Measurements from ENCODE around the gene NFATC1.

NFATC1 gene

DNA sequence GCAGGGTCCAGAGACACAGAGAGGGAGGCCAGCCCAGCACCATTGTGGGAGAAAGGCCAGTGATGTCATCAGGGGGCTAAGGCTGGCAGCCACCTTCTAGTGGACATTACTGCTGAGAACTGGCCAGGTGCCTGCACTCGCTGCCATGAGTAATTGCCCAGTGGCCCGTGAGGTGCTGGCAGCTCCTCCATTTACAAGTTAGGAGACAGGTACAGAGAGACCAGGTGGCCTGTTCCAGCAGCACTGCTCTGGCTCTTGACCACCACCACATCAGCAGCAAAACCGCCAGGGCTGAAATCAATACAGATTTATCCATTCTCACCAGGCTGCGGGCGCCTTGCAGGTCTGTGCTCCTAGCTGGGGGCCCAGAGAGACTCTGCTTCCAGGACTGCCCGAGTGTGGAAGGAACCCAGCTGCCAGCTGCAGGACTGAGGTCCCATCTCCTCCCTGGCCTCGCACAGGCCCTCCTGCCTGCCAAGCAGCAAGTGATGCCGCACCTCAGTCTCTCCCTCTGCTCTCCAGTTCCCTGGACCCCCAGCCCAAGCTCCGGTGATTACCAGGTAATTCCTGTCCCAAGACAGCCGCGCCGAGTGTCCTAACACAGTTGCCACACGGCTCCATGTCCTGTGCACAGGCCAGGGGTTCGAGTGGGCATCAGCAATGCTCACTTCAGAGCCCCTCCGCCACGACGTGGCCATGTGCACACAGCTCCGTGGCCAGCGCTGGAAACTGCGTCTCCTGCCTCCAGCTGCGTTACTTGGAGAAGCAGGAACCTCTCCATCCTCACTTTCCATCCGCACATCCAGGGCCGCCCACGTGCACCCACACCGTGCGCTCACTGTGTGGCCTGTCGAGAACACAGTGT lies 182.9 kb downstream of the NFATC1 start:
- DNase-seq (ENCODE audit: low read depth): no peak
- H3K4me3 ChIP-seq (ENCODE audit: low read length): no peak overlapping the region
- TF ChIP-seq, protein P1, sequence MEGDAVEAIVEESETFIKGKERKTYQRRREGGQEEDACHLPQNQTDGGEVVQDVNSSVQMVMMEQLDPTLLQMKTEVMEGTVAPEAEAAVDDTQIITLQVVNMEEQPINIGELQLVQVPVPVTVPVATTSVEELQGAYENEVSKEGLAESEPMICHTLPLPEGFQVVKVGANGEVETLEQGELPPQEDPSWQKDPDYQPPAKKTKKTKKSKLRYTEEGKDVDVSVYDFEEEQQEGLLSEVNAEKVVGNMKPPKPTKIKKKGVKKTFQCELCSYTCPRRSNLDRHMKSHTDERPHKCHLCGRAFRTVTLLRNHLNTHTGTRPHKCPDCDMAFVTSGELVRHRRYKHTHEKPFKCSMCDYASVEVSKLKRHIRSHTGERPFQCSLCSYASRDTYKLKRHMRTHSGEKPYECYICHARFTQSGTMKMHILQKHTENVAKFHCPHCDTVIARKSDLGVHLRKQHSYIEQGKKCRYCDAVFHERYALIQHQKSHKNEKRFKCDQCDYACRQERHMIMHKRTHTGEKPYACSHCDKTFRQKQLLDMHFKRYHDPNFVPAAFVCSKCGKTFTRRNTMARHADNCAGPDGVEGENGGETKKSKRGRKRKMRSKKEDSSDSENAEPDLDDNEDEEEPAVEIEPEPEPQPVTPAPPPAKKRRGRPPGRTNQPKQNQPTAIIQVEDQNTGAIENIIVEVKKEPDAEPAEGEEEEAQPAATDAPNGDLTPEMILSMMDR (conservative IDR thresholded peaks at IDR 0.05; ENCODE audit: low read depth, low read length): no peak
